GM23338 (cell line): ENCODE results near the gene ABCB6. TPM values are rescaled to one million over a fixed set of nuclear protein-coding genes. Genes with fewer than 3 reads are reported as not detected.

Experiments
- ATAC-seq: fragments of 200-7000 bp; cut with Tn5 transposase; 3 replicates; pipeline ENCODE4 v1.9.1; 2020
- DNase-seq: peaks from one replicate; pipeline ENCODE4 v3.0.0-alpha.2; 2015; ENCODE audit warnings: low spot score
- H2AFZ ChIP-seq: fragments of 200-600 bp; sonication (generic); 2 replicates; pipeline ENCODE4 v1.8.0; 2016; ENCODE audit warnings: antibody characterized with exemption, mild to moderate bottlenecking, moderate library complexity
- H3F3A ChIP-seq: fragments of 200-600 bp; sonication (generic); replicated peaks from 2 replicates; pipeline ENCODE4 v1.8.0; 2017; ENCODE audit warnings: antibody characterized with exemption, mixed run types, low read depth
- H3K27ac ChIP-seq: fragments of 200-600 bp; sonication (generic); 2 replicates; pipeline ENCODE4 v1.6.1; 2016; ENCODE audit warnings: low read depth
- H3K27me3 ChIP-seq: fragments of 200-600 bp; sonication (generic); 2 replicates; pipeline ENCODE4 v1.8.0; 2016; ENCODE audit warnings: mild to moderate bottlenecking, mixed run types, moderate library complexity; ENCODE audit not compliant: insufficient read depth
- H3K36me3 ChIP-seq: fragments of 200-600 bp; sonication (generic); 2 replicates; pipeline ENCODE4 v1.8.0; 2016; ENCODE audit warnings: mild to moderate bottlenecking; ENCODE audit not compliant: insufficient read depth
- H3K4me1 ChIP-seq: fragments of 200-600 bp; sonication (generic); 2 replicates; pipeline ENCODE4 v1.8.0; 2016; ENCODE audit warnings: mild to moderate bottlenecking, moderate library complexity; ENCODE audit not compliant: insufficient read depth
- H3K4me2 ChIP-seq: fragments of 200-600 bp; sonication (generic); 2 replicates; pipeline ENCODE4 v1.7.1; 2017; ENCODE audit warnings: mixed run types
- H3K4me3 ChIP-seq: fragments of 200-600 bp; sonication (generic); 2 replicates; pipeline ENCODE4 v1.6.1; 2016; ENCODE audit warnings: mixed run types
- H3K79me2 ChIP-seq: fragments of 200-600 bp; sonication (generic); replicated peaks from 2 replicates; pipeline ENCODE4 v1.8.0; 2017; ENCODE audit warnings: mild to moderate bottlenecking; ENCODE audit not compliant: insufficient read depth
- H3K9me2 ChIP-seq: fragments of 200-600 bp; sonication (generic); 2 replicates; pipeline ENCODE4 v1.8.0; 2017; ENCODE audit not compliant: insufficient read depth
- H4K20me1 ChIP-seq: fragments of 200-600 bp; sonication (generic); replicated peaks from 2 replicates; pipeline ENCODE4 v1.8.0; 2017; ENCODE audit warnings: mild to moderate bottlenecking; ENCODE audit not compliant: insufficient read depth
- H3K27ac Mint-ChIP-seq: 2 replicates; pipeline ENCODE4 v1.8.0; 2020; ENCODE audit warnings: inconsistent platforms, mild to moderate bottlenecking, moderate library complexity, mixed read lengths
- H3K27me3 Mint-ChIP-seq: 3 replicates; pipeline ENCODE4 v1.8.0; 2022; ENCODE audit warnings: low read depth, mild to moderate bottlenecking, moderate library complexity, mixed read lengths, inconsistent platforms; ENCODE audit not compliant: insufficient read depth, poor library complexity
- H3K36me3 Mint-ChIP-seq: 3 replicates; pipeline ENCODE4 v1.8.0; 2021; ENCODE audit warnings: low read depth, mild to moderate bottlenecking, inconsistent platforms, moderate library complexity, mixed read lengths
- H3K4me1 Mint-ChIP-seq: 3 replicates; pipeline ENCODE4 v1.8.0; 2020; ENCODE audit warnings: mild to moderate bottlenecking, inconsistent platforms, mixed read lengths
- H3K4me3 Mint-ChIP-seq: 3 replicates; pipeline ENCODE4 v1.8.0; 2021; ENCODE audit warnings: moderate library complexity, mild to moderate bottlenecking, inconsistent platforms, mixed read lengths
- H3K9me3 Mint-ChIP-seq: 3 replicates; pipeline ENCODE4 v1.8.0; 2020; ENCODE audit warnings: moderate library complexity, mild to moderate bottlenecking, inconsistent platforms, mixed read lengths
- CREB1 ChIP-seq: fragments of 250-450 bp; sonication (Bioruptor Pico); IDR thresholded peaks from 2 replicates; pipeline ENCODE4 v1.5.0; 2020; ENCODE audit warnings: low read depth, mild to moderate bottlenecking, moderate library complexity
- CTCF ChIP-seq, 2 experiments: fragments of 200-600 bp in 1 of 2; sonication (generic) in 1 of 2; conservative IDR thresholded peaks; 2 replicates each; pipeline versions ENCODE4 v1.5.1 to v1.6.1; 2016 to 2017; ENCODE audit warnings: antibody characterized with exemption in 2 of 2, low read depth in 2 of 2, mild to moderate bottlenecking in 2 of 2, moderate library complexity in 1 of 2
- ETS1 ChIP-seq: IDR thresholded peaks from 2 replicates; pipeline ENCODE4 v1.6.1; 2016; ENCODE audit warnings: antibody characterized with exemption
- EZH2 ChIP-seq: fragments of 200-600 bp; sonication (generic); IDR thresholded peaks from one replicate; pipeline ENCODE4 v1.8.0; 2017; ENCODE audit warnings: antibody characterized with exemption, mild to moderate bottlenecking, low read depth; ENCODE audit not compliant: unreplicated experiment
- EZH2phosphoT487 ChIP-seq: fragments of 200-600 bp; sonication (generic); IDR thresholded peaks from one replicate; pipeline ENCODE4 v1.8.1; 2018; ENCODE audit warnings: antibody characterized with exemption; ENCODE audit not compliant: unreplicated experiment
- JUNB ChIP-seq: IDR thresholded peaks from one replicate; pipeline ENCODE4 v1.6.1; 2016; ENCODE audit warnings: antibody characterized with exemption; ENCODE audit not compliant: unreplicated experiment
- NANOG ChIP-seq: IDR thresholded peaks from 2 replicates; pipeline ENCODE4 v1.6.1; 2016; ENCODE audit warnings: antibody characterized with exemption, borderline replicate concordance
- POLR2AphosphoS5 ChIP-seq: IDR thresholded peaks from 2 replicates; pipeline ENCODE4 v1.6.1; 2016; ENCODE audit warnings: antibody characterized with exemption, low read depth
- REST ChIP-seq: IDR thresholded peaks from one replicate; pipeline ENCODE4 v1.6.1; 2018; ENCODE audit warnings: antibody characterized with exemption; ENCODE audit not compliant: unreplicated experiment
- STAT1 ChIP-seq: IDR thresholded peaks from one replicate; pipeline ENCODE4 v1.6.1; 2016; ENCODE audit warnings: antibody characterized with exemption; ENCODE audit not compliant: unreplicated experiment
- ZNF114 ChIP-seq: fragments of 250-450 bp; sonication (Bioruptor Pico); IDR thresholded peaks from 2 replicates; pipeline ENCODE4 v1.5.0; 2020; ENCODE audit warnings: mild to moderate bottlenecking, moderate library complexity
- ZNF462 ChIP-seq: fragments of 250-450 bp; sonication (Bioruptor Pico); IDR thresholded peaks from 2 replicates; pipeline ENCODE4 v1.5.0; 2020; ENCODE audit warnings: mild to moderate bottlenecking, moderate library complexity
- polyA plus RNA-seq: library from polyadenylated mRNA; unstranded; fragments of >200 nt; fragmentation: Nextera tagmentation; extraction: Ambion mirVana; gene quantifications from 2 replicates; pipeline ENCODE4 v1.2.1, GENCODE V29; 2016
- total RNA-seq: library from RNA; depleted of rRNA; stranded (reverse); fragments of >200 nt; shearing (Covaris generic); gene quantifications from 2 replicates; pipeline ENCODE4 v1.2.3, GENCODE V29; 2014

The ABCB6 gene
- total and polyA plus RNA-seq, 2 experiments from 2014 or later, result 26.2 to 35.1 TPM

GRCh38 chr2:219205981-219206327, 12.8 kb downstream of the ABCB6 start:
- Mint-ChIP-seq H3K9me3 (peaks cover 6% of the 10 kb centered on the region; the same call in 2 of the 3 replicates), H3K4me3 (peak overlapping the region; percentile 88), H3K4me1 (peaks cover 13% of the 10 kb centered on the region; the same call in 2 of the 3 replicates), H3K36me3 (peaks cover 21% of the 10 kb centered on the region), H3K27ac (peak overlapping the region; percentile 87), H3K27me3 (peaks cover 10% of the 10 kb centered on the region)
- no peak for ATAC-seq
- Histone ChIP-seq H3K79me2 (no peaks in the 10 kb centered on the region), H3K27me3 (no peaks in the 10 kb centered on the region), H3F3A (peaks cover 15% of the 10 kb centered on the region; the same call in 1 of the 2 replicates), H4K20me1 (no peaks in the 10 kb centered on the region; the same call in 1 of the 2 replicates), H3K36me3 (no peaks in the 10 kb centered on the region; the same call in 1 of the 2 replicates), H3K27ac (0 out of 2 replicates have a peak overlapping the region, but pooled peaks have one; percentile 74), H3K4me1 (peaks cover 15% of the 10 kb centered on the region), H3K4me3 (peak overlapping the region; percentile 84), H2AFZ (peak overlapping the region; percentile 98), H3K9me2 (no peaks in the 10 kb centered on the region), H3K4me2 (peak overlapping the region; percentile 96)
- peak; percentile 15 for DNase-seq
- TF ChIP-seq ZNF114 (CRISPR knock-in tag) (no peak), NANOG (no peak), ZNF462 (CRISPR knock-in tag) (no peak), ETS1 (no peak), CREB1 (CRISPR knock-in tag) (no peak), REST (no peak), POLR2AphosphoS5 (no peak), EZH2phosphoT487 (no peak), CTCF (conservative IDR thresholded peaks at IDR 0.05; ENCODE audit: low read depth in 2 of 2) (no peak), STAT1 (no peak), JUNB (no peak), EZH2 (no peak)
